ENCODE measurements around the gene DDIAS. TPM values are rescaled to one million over a fixed set of nuclear protein-coding genes. Genes with fewer than 3 reads are reported as not detected.

The DDIAS gene
- total and polyA plus RNA-seq, 9 of the 15 experiments (the other 6 are each of a cell fraction or from before 2014, with no cell fraction given): 9.4 to 27.2 (median 23.3) TPM

GRCh38 chr11:82889133-82890001 lies 12.2 kb upstream of the DDIAS start (continued):
- TF ChIP-seq ZNF609 (CRISPR knock-in tag; IDR thresholded peaks at IDR 0.05; ENCODE audit: borderline replicate concordance): no peak
- TF ChIP-seq TEAD2 (tag; IDR thresholded peaks at IDR 0.05): no peak
- no peak for TF ChIP-seq ZNF224 (CRISPR knock-in tag; IDR thresholded peaks at IDR 0.05)
- TF ChIP-seq ZBTB5 (IDR thresholded peaks at IDR 0.05): no peak
- TF ChIP-seq ZNF77 (CRISPR knock-in tag; IDR thresholded peaks at IDR 0.05): no peak
- TF ChIP-seq ZSCAN29 (IDR thresholded peaks at IDR 0.05): no peak
- TF ChIP-seq TFAM (CRISPR knock-in tag; conservative IDR thresholded peaks at IDR 0.05): no peak
- TF ChIP-seq ZNF551 (CRISPR knock-in tag; IDR thresholded peaks at IDR 0.05): no peak
- TF ChIP-seq ETV6 (IDR thresholded peaks at IDR 0.05; ENCODE audit: borderline replicate concordance in 1 of 2, low read depth in 2 of 2, low read length in 1 of 2): peak in 1 of 2 experiments; percentile 70; a peak in 2 of 4 replicates
- TF ChIP-seq ETV6 (CRISPR knock-in tag; IDR thresholded peaks at IDR 0.05; ENCODE audit: borderline replicate concordance): no peak
- TF ChIP-seq ETS2 (tag; IDR thresholded peaks at IDR 0.05; ENCODE audit: borderline replicate concordance, poor library complexity, severe bottlenecking): no peak
- TF ChIP-seq ZNF354B (CRISPR knock-in tag; IDR thresholded peaks at IDR 0.05): no peak
- no peak for TF ChIP-seq ESRRB (CRISPR knock-in tag; IDR thresholded peaks at IDR 0.05; ENCODE audit: borderline replicate concordance)
- TF ChIP-seq PHTF2 (CRISPR knock-in tag; IDR thresholded peaks at IDR 0.05): no peak
- TF ChIP-seq MEIS2 (IDR thresholded peaks at IDR 0.05; ENCODE audit: partially characterized antibody): peak; percentile 89
- no peak for TF ChIP-seq ZZZ3 (IDR thresholded peaks at IDR 0.05)
- TF ChIP-seq E2F3 (CRISPR knock-in tag; IDR thresholded peaks at IDR 0.05): no peak
- TF ChIP-seq PCBP1 (IDR thresholded peaks at IDR 0.05; ENCODE audit: low read depth, low read length, poor library complexity, severe bottlenecking): no peak
- TF ChIP-seq ZNF699 (CRISPR knock-in tag; IDR thresholded peaks at IDR 0.05; ENCODE audit: insufficient replicate concordance): no peak
- TF ChIP-seq FOXA3 (CRISPR knock-in tag; conservative IDR thresholded peaks at IDR 0.05 in 1 of 2, IDR thresholded peaks at IDR 0.05 in 1 of 2): no peak
- no peak for TF ChIP-seq CREB3 (tag; conservative IDR thresholded peaks at IDR 0.05; ENCODE audit: low read depth)
